ENCODE data around the gene GALNT15.

DNA sequence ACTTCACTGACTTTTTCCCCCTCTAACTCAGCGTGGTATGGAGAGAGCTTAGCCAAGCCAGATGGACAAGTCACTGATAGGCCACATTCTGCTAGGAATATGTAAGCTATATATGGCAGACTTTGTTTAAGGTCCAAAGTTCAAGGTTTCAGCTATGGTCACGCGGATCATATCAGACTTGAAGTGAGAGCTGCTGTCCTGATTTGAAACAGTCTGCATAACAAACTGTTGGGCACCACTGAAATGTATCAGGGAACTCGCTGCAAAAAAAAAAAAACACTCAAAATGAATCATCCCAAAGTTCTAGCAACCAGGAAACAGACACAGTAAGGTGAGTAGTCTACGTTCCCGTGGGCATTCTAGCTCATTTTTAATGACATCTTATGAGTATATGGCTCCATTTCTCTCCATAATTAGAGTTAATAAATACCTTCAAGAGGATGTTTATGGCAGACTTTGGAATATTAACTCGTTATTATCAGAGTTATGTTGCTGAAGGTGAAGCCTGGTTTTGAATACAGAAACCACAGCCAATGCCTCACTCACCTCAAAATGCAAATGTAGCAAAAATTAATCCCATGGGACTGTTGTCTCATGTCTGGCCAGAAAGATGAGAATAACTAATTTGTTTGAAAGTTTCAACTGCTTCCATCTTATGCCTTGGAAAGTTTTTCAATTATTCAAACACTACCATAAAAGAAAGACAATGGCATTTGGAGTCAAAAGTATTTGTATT, 77.9 kb downstream of the GALNT15 start:
- no peak for TF ChIP-seq CTCF (conservative IDR thresholded peaks at IDR 0.05; ENCODE audit: low read length)
- no peak for TF ChIP-seq EZH2phosphoT487 (IDR thresholded peaks at IDR 0.05; ENCODE audit: borderline replicate concordance)
